HG02678 (cell line): ENCODE measurements around the gene KIF26A.
"Not testable (repeated sequence)": the region's sequence is repeated elsewhere in the genome, so short reads cannot be mapped to it uniquely, and the experiment has no call there.

Source experiments
- ATAC-seq: cut with Tn5 transposase; IDR thresholded peaks from one replicate; pipeline ENCODE4 v1.9.1; 2021; ENCODE audit warnings: mild to moderate bottlenecking, moderate library complexity; ENCODE audit not compliant: unreplicated experiment

The KIF26A gene

DNA sequence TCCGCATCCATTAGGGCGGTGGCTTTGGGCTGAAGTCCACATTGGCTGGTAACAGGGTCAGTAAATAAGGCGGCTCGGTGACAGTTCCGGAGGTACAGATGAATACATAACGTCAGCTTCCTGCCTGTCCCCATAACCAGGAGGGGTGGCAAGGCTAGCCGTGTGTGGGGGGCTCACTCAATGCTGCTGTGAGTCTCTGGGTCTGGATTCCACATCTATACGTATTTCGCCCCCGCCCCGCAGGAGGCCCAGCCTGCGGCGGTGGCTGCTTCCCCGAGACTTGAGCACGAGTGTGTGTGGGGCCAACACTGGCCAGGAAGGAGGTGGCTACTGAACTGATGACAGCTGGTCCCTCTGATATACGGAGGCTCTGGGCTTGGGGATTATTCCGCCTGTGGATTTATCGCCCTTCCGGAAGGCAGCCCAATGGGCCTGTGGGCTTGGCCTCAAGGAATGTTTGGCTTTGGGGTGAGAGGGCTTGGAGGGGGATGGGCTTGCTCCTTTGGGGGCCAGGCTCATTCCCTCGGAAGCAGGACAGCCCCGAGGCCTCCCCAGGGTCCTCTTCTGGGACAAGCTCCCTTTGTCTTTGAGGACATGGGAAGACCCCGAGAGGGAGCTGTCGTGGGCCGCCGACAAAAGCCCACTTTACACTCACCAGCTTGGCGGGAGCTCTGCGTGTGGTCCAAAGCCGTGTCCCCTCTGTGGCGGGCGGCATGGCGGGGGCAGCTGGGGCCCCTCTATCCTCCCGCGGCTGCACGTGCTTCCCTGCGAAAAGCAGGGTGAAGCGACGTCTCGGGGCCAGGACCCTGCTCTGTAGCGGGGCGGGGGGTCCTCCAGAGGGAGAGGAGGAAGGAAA lies 82.1 kb downstream of the KIF26A start:
- ATAC-seq = no peak

DNA sequence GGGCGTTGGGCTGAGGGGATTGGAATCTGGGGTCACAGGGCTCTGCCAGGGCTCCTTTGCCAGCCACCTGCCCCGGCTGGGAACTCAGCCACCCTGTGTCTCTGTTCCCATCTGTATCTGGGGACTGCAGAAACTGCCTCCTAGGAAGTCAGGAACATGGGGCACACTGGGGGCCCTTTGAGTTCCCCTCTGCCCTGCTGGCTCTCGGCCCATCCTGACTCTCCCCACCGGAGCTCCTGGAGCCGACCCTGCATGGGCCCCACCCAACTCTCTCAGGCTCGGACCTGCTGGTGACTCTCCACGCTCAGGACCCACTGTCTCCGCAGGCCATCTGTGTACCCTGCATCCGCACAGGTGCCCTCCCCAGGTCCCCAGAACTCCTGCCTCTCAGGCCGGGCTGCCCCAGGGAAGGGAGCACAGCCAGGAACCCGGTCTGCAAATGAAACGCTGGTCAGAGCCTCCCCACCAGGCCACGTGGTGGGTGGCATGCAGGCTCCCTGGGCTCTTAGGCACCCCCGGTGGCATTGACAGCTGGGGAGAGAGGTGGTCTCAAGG lies 82.8 kb downstream of the KIF26A start:
- ATAC-seq = no peak

DNA sequence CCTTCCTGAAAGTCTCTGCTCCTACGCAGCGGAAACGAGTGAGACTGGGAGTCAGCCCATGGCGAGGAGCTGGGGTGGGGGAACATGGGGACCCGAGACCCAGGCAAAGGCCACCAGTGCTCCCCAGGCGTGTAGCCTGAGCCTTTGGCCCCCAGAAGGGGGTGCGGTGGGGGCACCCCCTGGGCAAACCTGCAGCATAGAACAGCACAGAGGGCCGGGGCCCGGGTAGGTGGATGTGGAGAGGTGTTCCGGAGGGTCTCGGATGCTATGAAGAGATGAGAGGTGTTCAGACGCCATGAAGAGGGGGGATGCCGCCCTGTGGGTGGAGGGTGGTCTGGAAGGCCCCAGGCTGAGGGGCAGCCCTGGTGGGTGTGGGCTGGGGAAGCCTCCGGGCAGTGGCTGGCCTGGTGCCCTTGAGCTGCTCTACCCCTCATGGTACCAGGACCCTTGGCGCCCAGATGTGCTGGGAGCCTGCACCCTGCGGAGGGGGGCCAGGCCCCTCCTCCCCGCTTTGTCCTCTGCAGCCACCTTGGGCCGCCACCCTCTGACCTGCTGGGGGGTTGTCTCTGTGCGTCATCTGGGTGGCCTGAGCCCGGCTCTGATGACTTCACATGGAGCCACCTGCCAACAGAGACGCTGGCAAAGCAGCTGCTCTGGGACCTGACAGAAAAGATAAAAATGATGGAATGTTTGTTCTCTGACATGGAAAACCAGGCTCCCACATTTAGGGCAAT lies 83.4 kb downstream of the KIF26A start:
- no peak for ATAC-seq

DNA sequence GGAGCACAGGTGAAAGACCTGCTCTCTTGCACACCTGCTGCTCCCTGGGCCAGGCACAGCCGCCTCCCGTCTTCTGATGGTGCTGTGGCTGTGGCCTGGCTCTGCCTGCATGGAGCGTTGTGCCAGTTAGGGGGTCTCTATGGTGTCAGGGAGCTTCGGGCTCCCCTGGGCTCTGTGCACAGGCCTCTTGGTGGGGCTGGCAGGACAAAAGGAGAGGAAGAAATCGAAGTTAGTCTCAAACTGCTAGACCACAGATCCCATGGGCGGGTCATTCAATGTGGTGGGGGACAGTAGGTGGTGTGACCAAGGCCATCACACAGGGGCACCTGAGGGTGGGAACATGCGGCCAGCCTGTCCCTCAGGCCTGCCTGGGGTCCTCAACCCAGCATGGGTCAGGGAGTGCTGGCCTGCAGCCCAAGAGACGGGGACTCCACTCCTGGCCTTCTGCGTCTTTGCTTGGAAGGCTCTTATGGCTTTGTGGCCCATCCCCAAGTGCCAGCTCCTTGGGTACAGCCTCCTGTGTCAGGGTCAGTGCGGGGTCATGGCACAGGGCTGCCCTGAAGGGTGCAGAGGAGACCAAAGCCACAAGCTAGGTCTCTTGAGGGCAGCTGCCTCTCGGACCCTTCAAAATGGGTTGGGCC lies 84.1 kb downstream of the KIF26A start:
- no peak for ATAC-seq

DNA sequence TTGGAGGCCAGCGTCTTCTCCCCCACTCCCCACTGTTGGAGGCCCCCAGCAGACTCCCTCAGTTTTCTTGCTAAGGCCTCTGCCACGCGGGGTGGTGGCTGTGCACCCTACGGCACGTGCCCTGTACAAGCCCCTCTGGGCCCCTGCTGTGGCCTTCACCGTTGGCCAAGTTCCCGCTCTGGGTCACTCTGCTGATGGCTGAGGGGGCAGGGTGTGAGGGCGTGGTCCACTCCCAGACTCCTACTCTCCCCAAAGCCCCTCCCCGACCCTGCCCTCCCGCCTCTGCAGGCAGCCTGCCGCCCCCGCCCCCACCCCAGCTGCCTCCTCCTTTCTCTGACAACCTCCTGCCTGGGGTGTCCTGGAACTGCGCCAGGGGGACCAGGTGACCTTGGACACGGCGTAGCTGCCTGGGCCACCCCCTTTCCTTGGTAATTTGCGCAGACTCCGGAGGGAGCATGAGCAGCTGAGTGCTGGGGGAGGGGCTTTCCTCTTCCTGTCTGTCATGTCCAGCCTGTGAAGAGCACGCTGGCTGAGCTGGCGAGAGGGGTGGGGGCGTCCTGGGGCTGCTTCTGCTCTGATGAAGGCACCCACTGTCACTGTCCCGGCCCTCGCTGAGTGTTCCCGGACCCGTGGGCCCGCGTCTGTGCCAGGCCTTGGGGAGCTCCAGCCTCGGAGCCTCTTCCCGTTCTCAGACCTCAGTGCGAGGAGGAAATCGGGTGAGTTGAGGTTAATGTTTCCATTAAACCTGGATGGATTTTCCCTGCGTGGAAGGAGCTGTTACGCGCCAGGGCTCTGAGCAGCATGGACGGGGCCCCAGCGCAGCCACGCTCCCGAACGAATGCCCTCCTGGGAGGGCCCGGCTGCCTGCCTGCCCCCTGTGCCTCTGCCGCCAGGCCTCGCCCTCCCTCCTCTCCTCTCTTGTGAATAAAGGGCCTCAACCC lies 85.0 kb downstream of the KIF26A start:
- ATAC-seq = no peak

DNA sequence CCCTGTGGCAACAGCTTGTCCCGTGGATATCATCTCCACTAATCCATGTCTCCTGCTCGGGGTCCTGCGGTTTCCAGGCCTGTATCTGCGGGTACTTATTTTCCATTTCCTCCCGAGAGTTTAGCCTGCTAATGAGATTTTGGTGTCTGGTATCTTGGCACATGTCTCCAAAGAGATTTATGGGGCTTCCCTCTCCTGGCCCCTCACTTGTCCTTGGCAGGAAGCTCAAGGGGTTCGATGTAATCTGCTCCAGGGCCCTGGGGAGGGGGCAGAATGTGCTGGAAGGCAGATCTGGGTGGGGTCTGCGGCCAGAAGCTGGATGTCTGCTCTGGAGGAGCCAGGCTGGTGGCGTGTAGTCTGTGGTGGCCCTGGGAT lies 85.7 kb downstream of the KIF26A start:
- no peak for ATAC-seq

DNA sequence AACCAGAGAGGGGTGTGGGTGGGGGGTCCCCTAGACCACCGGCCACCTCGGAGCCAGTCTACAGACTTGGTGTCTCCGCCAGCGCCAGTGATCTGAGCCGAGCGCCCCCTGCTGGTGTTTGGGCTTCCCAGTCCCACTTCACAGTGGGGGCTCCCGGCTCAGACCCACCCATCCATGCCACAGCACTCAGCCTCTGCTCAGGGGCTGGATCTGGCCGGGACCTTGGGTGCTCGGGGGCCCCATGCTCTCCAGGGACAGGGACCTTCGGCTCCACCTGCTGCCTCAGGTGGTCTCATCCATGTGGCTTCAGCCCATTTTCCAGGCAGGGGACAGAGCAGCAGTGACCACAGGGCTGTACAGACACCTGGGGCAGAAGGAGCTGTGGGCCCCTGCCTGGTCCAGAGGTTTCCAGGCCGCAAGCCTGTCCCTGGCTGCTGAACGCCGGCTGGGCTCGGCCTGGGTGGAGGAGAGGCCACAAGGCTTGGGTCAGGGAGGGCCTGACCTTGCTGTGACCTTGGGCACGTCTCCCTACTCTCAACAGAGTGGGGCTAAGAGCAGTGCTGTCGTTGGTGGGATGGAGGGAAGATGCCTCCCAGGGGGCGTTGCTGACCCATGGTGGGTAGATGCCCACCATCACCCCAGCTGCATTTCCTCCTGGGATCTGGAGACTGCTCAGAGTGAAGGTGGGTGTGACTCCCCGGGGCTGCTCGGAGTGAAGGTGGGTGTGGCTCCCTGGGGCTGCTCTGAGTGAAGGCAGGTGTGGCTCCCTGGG lies 86.3 kb downstream of the KIF26A start:
- ATAC-seq = no peak

DNA sequence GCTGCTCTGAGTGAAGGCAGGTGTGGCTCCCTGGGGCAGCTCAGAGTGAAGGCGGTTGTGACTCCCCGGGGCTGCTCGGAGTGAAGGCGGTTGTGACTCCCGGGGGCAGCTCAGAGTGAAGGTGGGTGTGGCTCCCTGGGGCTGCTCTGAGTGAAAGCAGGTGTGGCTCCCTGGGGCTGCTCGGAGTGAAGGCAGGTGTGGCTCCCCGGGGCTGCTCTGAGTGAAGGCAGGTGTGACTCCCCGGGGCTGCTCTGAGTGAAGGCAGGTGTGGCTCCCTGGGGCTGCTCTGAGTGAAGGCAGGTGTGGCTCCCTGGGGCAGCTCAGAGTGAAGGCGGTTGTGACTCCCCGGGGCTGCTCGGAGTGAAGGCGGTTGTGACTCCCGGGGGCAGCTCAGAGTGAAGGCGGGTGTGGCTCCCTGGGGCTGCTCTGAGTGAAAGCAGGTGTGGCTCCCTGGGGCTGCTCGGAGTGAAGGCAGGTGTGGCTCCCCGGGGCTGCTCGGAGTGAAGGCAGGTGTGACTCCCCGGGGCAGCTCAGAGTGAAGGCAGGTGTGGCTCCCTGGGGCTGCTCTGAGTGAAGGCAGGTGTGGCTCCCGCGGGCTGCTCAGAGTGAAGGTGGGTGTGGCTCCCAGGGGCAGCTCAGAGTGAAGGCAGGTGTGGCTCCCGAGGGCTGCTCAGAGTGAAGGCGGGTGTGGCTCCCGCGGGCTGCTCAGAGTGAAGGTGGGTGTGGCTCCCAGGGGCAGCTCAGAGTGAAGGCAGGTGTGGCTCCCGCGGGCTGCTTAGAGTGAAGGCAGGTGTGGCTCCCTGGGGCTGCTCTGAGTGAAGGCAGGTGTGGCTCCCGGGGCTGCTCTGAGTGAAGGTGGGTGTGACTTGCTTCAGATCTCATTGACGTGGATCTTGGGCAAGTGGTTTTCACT lies 87.1 kb downstream of the KIF26A start:
- not testable (repeated sequence) for ATAC-seq

DNA sequence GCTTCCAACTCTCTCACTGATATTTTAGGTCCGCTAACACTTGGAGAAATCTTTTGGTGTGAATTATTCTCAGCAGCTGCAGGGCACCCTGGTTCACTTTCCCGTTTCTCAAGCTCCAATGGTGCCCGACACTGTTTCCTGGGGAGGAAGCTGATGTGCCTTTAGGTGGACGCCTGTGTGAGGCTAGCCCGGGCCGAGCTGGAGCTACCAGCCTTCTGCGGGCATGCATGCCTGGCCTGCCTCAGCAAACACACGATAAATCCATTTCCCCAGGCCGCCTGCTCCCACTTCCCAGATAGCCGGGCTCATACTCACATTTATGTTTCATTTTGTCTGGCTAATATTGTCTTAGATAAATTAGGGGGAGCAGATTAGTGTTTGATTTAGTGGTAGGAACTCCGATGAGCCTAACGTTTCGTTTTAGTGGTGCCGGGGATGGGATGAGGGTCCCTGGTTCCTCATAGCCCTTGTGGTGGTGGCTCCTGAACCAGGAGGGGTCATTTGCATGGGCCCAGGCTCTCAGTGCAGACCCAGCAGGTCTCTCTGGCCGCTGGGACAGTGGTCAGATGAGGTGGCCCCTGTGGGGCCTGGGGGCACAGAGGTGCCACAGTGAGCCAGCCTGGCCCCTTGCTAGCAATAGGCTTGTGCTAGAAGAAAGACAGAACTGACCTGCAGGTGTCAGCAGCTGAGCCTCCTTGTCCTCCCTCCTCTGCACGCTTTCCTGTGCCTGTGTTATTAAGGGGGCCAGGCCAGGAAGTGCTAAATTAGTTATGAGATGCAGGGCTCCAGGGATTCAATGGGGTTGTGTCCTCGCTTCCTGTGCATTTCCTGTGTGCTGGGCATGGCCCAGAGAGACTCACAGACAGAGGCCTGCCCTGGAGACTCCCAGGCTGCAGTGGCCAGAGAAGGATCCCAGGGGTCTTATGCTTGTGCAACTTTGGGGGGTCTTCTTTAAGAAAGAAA lies 88.3 kb downstream of the KIF26A start:
- ATAC-seq = no peak

DNA sequence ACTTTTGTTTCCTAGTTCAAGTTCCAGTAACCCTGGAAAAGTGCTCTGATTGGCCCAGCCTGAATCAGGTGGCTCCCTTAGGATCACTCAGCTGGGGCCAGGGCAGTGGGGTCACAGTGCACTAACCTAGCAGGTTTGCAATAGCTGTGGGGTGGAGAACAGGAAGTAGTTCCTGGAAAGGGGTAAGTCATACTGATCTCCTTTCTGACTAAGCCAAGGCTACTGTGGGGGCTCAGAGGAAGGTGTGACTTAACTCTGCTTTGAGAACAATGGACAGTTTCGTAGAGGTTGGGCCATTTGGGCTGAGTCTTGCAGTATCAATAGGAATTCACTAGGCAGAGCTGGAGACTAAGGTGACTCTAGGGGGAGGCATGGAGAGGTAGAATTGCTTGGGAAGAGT lies 89.4 kb downstream of the KIF26A start:
- no peak for ATAC-seq

DNA sequence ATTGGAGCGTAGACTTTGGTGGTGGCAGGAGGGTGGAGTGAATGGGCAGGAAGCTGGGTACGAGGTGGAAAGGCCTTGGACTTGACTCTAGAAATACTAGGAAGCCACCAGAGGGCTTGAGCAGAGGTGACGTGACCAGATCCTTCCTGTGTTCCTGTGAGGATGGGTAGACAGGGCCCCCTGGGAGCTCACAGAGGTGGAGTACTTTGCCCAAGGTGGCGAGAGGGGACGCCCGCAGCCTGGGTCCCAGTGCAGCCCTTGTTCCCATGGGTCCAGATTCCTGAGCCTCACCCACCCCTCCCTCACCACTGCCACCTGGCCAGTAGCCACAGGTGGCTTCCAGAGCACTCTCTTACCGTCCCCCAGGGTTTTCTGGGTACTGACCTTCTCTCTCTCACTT lies 89.8 kb downstream of the KIF26A start:
- no peak for ATAC-seq

DNA sequence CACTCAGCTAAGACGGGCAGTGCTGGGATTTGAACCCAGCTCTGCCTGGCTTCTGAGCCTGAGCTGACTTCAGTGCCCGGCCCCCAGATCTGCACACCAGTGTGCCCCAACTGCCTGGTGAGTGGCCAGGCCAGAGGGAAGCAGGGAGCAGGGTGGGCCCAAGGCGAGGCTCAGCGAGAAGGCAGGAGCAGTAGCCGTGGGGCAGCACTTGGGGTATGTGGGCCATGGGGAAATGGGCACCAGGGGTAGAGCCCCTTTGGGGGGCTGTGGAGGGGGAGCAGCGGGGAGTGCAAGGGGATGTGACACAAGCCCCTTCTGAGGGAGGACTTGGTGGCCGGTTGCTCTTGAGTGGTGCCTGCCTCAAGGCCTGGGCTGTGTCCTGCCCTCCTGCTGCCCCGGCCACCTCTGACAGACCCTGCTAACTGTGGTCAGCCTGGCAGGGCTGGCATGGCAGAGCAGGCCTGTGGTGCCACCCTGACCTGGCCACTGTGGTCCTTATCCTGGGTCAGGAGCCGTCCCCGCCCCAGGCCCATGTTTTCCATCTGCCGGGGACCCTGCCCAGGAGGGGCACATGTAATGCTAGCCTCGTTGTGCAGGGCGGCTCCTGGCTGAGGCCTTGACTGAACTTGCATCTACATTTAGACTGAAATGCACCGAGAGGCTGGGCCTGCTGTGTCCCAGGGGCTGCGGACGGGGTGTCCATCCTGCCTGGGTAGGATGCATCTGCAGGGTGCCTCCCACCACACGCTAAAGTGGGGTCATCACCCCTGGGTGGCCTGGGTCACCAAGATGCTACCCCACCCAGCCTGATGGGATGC lies 90.5 kb downstream of the KIF26A start:
- ATAC-seq = no peak

DNA sequence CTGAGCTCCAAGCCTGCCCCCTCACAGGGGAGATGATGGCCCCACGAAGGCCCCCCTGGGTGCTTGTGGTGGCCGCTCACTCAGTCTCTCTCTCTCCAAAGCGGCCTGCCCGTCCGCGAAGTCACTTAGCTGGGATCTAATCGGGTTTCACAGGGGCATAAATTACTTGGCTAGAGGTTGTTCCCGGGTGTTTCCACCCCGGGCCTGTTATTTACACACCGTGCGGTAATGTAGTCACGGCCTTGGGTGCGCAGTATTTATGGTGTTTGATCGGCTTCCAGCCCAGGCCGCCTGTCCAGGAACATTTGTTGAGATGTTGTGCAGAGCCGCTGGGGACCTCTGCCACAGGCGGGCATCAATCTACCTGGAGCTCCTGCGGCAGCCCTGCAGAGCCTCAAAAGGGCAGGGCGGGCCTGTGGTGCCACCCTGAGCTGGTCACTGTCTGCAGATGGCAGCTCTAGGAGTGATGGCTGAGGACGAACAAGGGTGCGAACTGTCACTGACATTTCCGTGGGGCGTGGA lies 91.2 kb downstream of the KIF26A start:
- ATAC-seq = no peak

DNA sequence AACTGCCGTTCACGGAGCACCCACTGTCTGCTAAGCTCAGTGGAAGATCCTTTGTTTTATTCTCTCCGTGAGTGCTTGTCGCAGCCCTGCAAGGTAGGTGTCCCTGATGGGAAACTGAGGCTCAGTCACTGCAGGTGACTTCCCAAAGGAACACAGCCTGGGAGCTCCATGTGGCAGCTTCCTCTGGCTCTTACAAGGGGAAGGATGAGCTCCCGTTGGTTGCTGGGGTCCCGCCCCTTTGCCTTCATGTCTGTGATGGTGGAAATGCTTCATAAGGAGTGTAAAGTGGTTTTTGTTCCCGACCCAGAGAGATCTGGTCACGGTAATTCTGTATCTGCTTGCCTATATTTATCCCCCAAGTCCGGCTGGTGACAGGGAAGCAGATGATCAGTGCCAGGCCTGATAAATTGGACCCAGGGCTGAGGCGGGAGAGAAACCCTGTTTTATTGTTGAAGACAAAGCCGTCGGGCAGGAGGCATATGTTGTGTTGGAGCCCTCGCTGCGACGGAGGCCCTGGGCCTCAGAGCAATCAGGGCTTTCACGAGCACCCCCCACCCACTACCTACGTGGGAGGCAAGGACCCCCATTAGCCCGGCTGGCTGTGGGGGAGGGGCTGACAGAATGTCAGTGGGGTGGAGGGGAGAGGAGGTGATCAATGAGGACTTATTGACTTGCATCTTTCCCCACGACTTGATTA lies 91.9 kb downstream of the KIF26A start:
- no peak for ATAC-seq
